HCT116 (cell line): ENCODE data around the gene METTL15. TPM values are rescaled to one million over a fixed set of nuclear protein-coding genes. Genes with fewer than 3 reads are reported as not detected.

ENCODE experiments used
- ATAC-seq: fragments of 200-7000 bp; cut with Tn5 transposase; 2 replicates; pipeline ENCODE4 v1.9.1; 2020; ENCODE audit warnings: mild to moderate bottlenecking, moderate library complexity
- BruUV-seq: library from RNA; stranded (reverse); fragments of 400-500 nt; replicated peaks from 2 replicates; lab custom pipeline; 2021; lab: Mats Ljungman, UMichigan
- CTCF ChIA-PET: fragments of 300-600 bp; sonication (Branson Sonifier 250); formaldehyde crosslinking; loops from one replicate; lab custom pipeline; 2021; ENCODE audit warnings: antibody characterized with exemption; lab: Charles Lee
- POLR2A ChIA-PET: fragments of 300-600, 350-600 bp; sonication (Branson Sonifier 250); formaldehyde crosslinking; loops from one replicate; lab custom pipeline; 2021; ENCODE audit warnings: antibody characterized with exemption; lab: Charles Lee
- RAD21 ChIA-PET, 2 experiments: fragments of 300-600 bp; sonication (Branson Sonifier 250); formaldehyde crosslinking; loops; one replicate each; lab custom pipeline; 2023; ENCODE audit warnings: low total read pairs in 2 of 2; ENCODE audit not compliant: uncharacterized antibody in 2 of 2, unreplicated experiment in 2 of 2, low non-redundant PET in 1 of 2; lab: Charles Lee
- DNase-seq: peaks from one replicate; pipeline ENCODE4 v3.0.0-alpha.2; 2010; ENCODE audit warnings: low read depth, low spot score
- H2AFZ ChIP-seq: fragments of 200-600 bp; shearing (Covaris generic), sonication (generic); 2 replicates; pipeline ENCODE4 v1.6.1; 2017; ENCODE audit warnings: low read depth, mixed run types, mixed read lengths, antibody characterized with exemption, low read length; ENCODE audit not compliant: poor library complexity, severe bottlenecking
- H3K27ac ChIP-seq: 2 replicates; pipeline ENCODE4 v1.5.1; 2012; ENCODE audit warnings: low read depth, low read length
- H3K27me3 ChIP-seq: fragments of 200-600 bp; sonication (generic); 2 replicates; pipeline ENCODE4 v1.6.1; 2016; ENCODE audit warnings: mixed run types, low read length, mixed read lengths; ENCODE audit not compliant: insufficient read depth
- H3K36me3 ChIP-seq, 2 experiments: fragments of 200-500 bp in 1 of 2; fragments of 200-600 bp in 1 of 2; sonication (Bioruptor generic) in 1 of 2; sonication (generic) in 1 of 2; 2 replicates each; pipeline versions ENCODE4 v1.5.1 to v1.6.1; 2014 to 2016; ENCODE audit warnings: low read length in 2 of 2, inconsistent platforms in 1 of 2, mixed read lengths in 1 of 2, mixed run types in 1 of 2; ENCODE audit not compliant: insufficient read depth in 2 of 2, control insufficient read depth in 1 of 2
- H3K4me1 ChIP-seq, 2 experiments: fragments of 200-600 bp in 1 of 2; sonication (generic) in 1 of 2; 2 replicates each; pipeline versions ENCODE4 v1.5.1 to v1.6.1; 2012 to 2017; ENCODE audit warnings: low read length in 2 of 2, inconsistent platforms in 1 of 2, mild to moderate bottlenecking in 1 of 2, mixed read lengths in 1 of 2, mixed run types in 1 of 2, moderate library complexity in 1 of 2; ENCODE audit not compliant: insufficient read depth in 2 of 2, control insufficient read depth in 1 of 2
- H3K4me2 ChIP-seq: fragments of 200-600 bp; sonication (generic); 2 replicates; pipeline ENCODE4 v1.6.1; 2017; ENCODE audit warnings: mixed run types, low read length, mixed read lengths
- H3K4me3 ChIP-seq, 2 experiments: fragments of 200-600 bp in 1 of 2; sonication (generic) in 1 of 2; replicated peaks in 1 of 2; 2 replicates each; pipeline ENCODE4 v1.5.1; 2011 to 2016; ENCODE audit warnings: low read length in 2 of 2, control low read depth in 1 of 2, low read depth in 1 of 2, mild to moderate bottlenecking in 1 of 2, mixed read lengths in 1 of 2, mixed run types in 1 of 2
- H3K79me2 ChIP-seq: fragments of 200-600 bp; sonication (generic); 2 replicates; pipeline ENCODE4 v1.6.1; 2017; ENCODE audit warnings: mild to moderate bottlenecking, mixed run types, low read length, moderate library complexity, mixed read lengths; ENCODE audit not compliant: insufficient read depth
- H3K9ac ChIP-seq: fragments of 200-600 bp; sonication (generic); 2 replicates; pipeline ENCODE4 v1.6.1; 2016; ENCODE audit warnings: low read length, mixed read lengths
- H3K9me2 ChIP-seq: fragments of 200-600 bp; sonication (generic), shearing (Covaris generic); 2 replicates; pipeline ENCODE4 v1.6.1; 2017; ENCODE audit warnings: mixed run types, mild to moderate bottlenecking, moderate library complexity; ENCODE audit not compliant: insufficient read depth
- H3K9me3 ChIP-seq, 2 experiments: fragments of 200-500 bp in 1 of 2; fragments of 200-600 bp in 1 of 2; sonication (Bioruptor generic) in 1 of 2; sonication (generic) in 1 of 2; 2 replicates each; pipeline ENCODE4 v1.6.1; 2014 to 2017; ENCODE audit warnings: low read length in 2 of 2, mixed read lengths in 2 of 2, inconsistent platforms in 1 of 2, low read depth in 1 of 2, mild to moderate bottlenecking in 1 of 2, mixed run types in 1 of 2, moderate library complexity in 1 of 2; ENCODE audit not compliant: control insufficient read depth in 1 of 2, insufficient read depth in 1 of 2
- H4K20me1 ChIP-seq: fragments of 200-600 bp; sonication (generic), shearing (Covaris generic); 2 replicates; pipeline ENCODE4 v1.6.1; 2017; ENCODE audit warnings: mixed run types, mild to moderate bottlenecking, moderate library complexity; ENCODE audit not compliant: insufficient read depth
- CEBPB ChIP-seq: IDR thresholded peaks from 2 replicates; pipeline ENCODE4 v1.6.1; 2012; ENCODE audit warnings: low read depth
- EGR1 ChIP-seq: IDR thresholded peaks from 2 replicates; pipeline ENCODE4 v1.6.1; 2012; ENCODE audit warnings: low read depth
- EZH2 ChIP-seq: fragments of 200-600 bp; sonication (generic); IDR thresholded peaks from 2 replicates; pipeline ENCODE4 v1.6.1; 2017; ENCODE audit warnings: antibody characterized with exemption, mixed run types
- JUND ChIP-seq: IDR thresholded peaks from 2 replicates; pipeline ENCODE4 v1.6.1; 2012
- POLR2A ChIP-seq: IDR thresholded peaks from 2 replicates; pipeline ENCODE4 v1.7.0; 2011; ENCODE audit warnings: borderline replicate concordance; ENCODE audit not compliant: insufficient read depth, insufficient read length; ENCODE audit errors: extremely low read depth
- SP1 ChIP-seq: IDR thresholded peaks from 2 replicates; pipeline ENCODE4 v1.6.1; 2012; ENCODE audit warnings: low read depth
- TCF7L2 ChIP-seq: IDR thresholded peaks from 2 replicates; pipeline ENCODE4 v1.7.0; 2011; ENCODE audit warnings: borderline replicate concordance, inconsistent platforms; ENCODE audit not compliant: insufficient read depth, insufficient read length; ENCODE audit errors: extremely low read depth
- YY1 ChIP-seq: IDR thresholded peaks from 2 replicates; pipeline ENCODE4 v1.6.1; 2011; ENCODE audit warnings: low read length, low read depth, moderate library complexity, mild to moderate bottlenecking; ENCODE audit not compliant: insufficient replicate concordance; ENCODE audit errors: extremely low read depth
- ZFX ChIP-seq: fragments of 450-650 bp; IDR thresholded peaks from 2 replicates; pipeline ENCODE4 v1.6.1; 2017
- ZNF274 ChIP-seq: fragments of 200-500 bp; sonication (Bioruptor generic); IDR thresholded peaks from 2 replicates; pipeline ENCODE4 v1.6.1; 2014; ENCODE audit warnings: mild to moderate bottlenecking, low read depth, low read length, inconsistent platforms
- intact Hi-C: fragments of 100-400 bp; cut with micrococcal nuclease; formaldehyde crosslinking; loops from 2 replicates; pipeline ENCODE4 v1.10.0; 2022
- total RNA-seq: library from RNA; stranded (reverse); gene quantifications from one replicate; pipeline ENCODE4 v1.2.1, GENCODE V29; 2021; ENCODE audit not compliant: unreplicated experiment
- TF ChIP-seq, protein P1 (sequence below), 3 experiments: fragments of 200-600 bp in 1 of 3; sonication (generic) in 1 of 3; IDR thresholded peaks in 2 of 3; conservative IDR thresholded peaks in 1 of 3; 2 replicates each; pipeline ENCODE4 v1.5.1; 2012 to 2017; ENCODE audit warnings: low read depth in 2 of 3, low read length in 2 of 3, antibody characterized with exemption in 1 of 3, borderline replicate concordance in 1 of 3, control low read depth in 1 of 3, mild to moderate bottlenecking in 1 of 3, mixed read lengths in 1 of 3, mixed run types in 1 of 3, moderate library complexity in 1 of 3; ENCODE audit not compliant: insufficient read depth in 1 of 3
- TF ChIP-seq, protein P2 (sequence below): IDR thresholded peaks from 2 replicates; pipeline ENCODE4 v1.6.1; 2012
- TF ChIP-seq, protein P3 (sequence below): IDR thresholded peaks from 2 replicates; pipeline ENCODE4 v1.6.1; 2012; ENCODE audit warnings: low read depth

The METTL15 gene
- total RNA-seq, 1 experiment from 2014 or later = 25.3 TPM

DNA sequence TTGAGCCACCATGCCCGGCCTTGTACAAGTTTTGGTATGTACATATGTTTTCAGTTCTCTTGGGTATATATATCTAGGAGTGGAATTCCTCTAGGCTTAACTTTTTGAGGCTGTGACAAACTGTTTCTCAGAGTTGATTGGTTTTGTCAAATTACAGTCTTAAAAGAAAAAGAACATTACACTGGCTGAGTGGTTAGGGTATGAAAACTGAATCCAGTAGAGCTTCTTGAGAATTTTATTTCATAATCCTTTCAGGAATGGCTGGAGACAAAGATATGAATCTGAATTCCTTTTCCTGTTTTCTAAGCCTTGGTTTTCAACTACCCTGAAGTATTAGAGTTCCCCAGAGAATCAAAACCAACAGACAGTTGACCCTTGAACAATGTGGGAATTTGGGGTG, 6.5 kb downstream of the METTL15 start:
- H3K27ac ChIP-seq = no peak overlapping the region
- no peak overlapping the region for H2AFZ ChIP-seq
- H3K9me2 ChIP-seq = no peaks in the 10 kb centered on the region
- H3K4me3 ChIP-seq = no peak overlapping the region
- no peaks in the 10 kb centered on the region for H3K9me3 ChIP-seq
- BruUV-seq = no TSS peak
- no peak overlapping the region for H3K9ac ChIP-seq
- no peak overlapping the region for H3K4me2 ChIP-seq
- DNase-seq (no peak), ATAC-seq (no peak)
- peaks cover 6 to 7% of the 10 kb centered on the region in 2 experiments; a peak in 2 of 4 replicates for H3K36me3 ChIP-seq
- intact Hi-C loops = loop anchor here (10.0 kb wide), 1 partner anchor 410 kb away; no protein-coding TSS in a partner anchor
- no peaks in the 10 kb centered on the region for H3K27me3 ChIP-seq
- POLR2A ChIA-PET = no interaction called here
- TF ChIP-seq POLR2A (no peak), CEBPB (no peak), ZNF274 (no peak)
- TF ChIP-seq, protein P1, sequence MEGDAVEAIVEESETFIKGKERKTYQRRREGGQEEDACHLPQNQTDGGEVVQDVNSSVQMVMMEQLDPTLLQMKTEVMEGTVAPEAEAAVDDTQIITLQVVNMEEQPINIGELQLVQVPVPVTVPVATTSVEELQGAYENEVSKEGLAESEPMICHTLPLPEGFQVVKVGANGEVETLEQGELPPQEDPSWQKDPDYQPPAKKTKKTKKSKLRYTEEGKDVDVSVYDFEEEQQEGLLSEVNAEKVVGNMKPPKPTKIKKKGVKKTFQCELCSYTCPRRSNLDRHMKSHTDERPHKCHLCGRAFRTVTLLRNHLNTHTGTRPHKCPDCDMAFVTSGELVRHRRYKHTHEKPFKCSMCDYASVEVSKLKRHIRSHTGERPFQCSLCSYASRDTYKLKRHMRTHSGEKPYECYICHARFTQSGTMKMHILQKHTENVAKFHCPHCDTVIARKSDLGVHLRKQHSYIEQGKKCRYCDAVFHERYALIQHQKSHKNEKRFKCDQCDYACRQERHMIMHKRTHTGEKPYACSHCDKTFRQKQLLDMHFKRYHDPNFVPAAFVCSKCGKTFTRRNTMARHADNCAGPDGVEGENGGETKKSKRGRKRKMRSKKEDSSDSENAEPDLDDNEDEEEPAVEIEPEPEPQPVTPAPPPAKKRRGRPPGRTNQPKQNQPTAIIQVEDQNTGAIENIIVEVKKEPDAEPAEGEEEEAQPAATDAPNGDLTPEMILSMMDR (IDR thresholded peaks at IDR 0.05 in 2 of 3, conservative IDR thresholded peaks at IDR 0.05 in 1 of 3; ENCODE audit: borderline replicate concordance in 1 of 3, insufficient read depth in 1 of 3, low read depth in 2 of 3, low read length in 2 of 3) = no peak
- H3K79me2 ChIP-seq = peaks cover 94% of the 10 kb centered on the region
- no peaks in the 10 kb centered on the region for H4K20me1 ChIP-seq
- CTCF ChIA-PET = no interaction called here
- H3K4me1 ChIP-seq = peaks cover 7 to 9% of the 10 kb centered on the region in 2 experiments; a peak in 3 of 4 replicates
- RAD21 ChIA-PET = no interaction called here

DNA sequence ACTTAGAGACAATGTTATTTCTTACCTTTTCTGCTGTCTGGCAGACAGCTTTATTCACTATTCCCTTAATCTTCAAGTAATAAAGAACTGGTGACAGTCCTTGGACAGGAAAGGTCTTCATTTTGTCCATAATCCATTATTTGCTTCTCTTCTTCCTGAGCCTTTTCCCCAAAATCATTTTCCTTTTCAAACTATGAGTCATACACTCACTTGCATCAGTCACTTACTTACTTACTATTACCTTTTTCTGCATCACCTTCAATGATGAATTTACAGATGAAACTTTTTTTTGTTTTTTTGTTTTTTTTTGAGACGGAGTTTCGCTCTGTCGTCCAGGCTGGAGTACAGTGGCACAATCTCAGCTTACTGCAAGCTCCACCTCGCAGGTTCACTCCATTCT, 9.5 kb downstream of the METTL15 start:
- no peak for DNase-seq
- no peak overlapping the region for H2AFZ ChIP-seq
- peaks cover 89% of the 10 kb centered on the region for H3K79me2 ChIP-seq
- peaks cover 2 to 3% of the 10 kb centered on the region in 2 experiments; a peak in 2 of 4 replicates for H3K4me1 ChIP-seq
- no peaks in the 10 kb centered on the region for H3K9me3 ChIP-seq
- no TSS peak for BruUV-seq
- ChIA-PET CTCF (no interaction called here), RAD21 (no interaction called here), POLR2A (no interaction called here)
- no peak overlapping the region for H3K27ac ChIP-seq
- no peaks in the 10 kb centered on the region for H3K27me3 ChIP-seq
- H3K4me2 ChIP-seq = no peak overlapping the region
- no peaks in the 10 kb centered on the region for H3K9me2 ChIP-seq
- no peak overlapping the region for H3K4me3 ChIP-seq
- peaks cover 6 to 7% of the 10 kb centered on the region in 2 experiments; a peak in 2 of 4 replicates for H3K36me3 ChIP-seq
- H3K9ac ChIP-seq = no peak overlapping the region
- intact Hi-C loops = loop anchor here (10.0 kb wide), 1 partner anchor 407 kb away; no protein-coding TSS in a partner anchor
- no peaks in the 10 kb centered on the region for H4K20me1 ChIP-seq
- no peak for ATAC-seq
- TF ChIP-seq JUND (no peak), YY1 (no peak), ZFX (no peak), EGR1 (no peak), EZH2 (no peak), ZNF274 (no peak), TCF7L2 (no peak), POLR2A (no peak), SP1 (no peak)
- TF ChIP-seq, protein P2, sequence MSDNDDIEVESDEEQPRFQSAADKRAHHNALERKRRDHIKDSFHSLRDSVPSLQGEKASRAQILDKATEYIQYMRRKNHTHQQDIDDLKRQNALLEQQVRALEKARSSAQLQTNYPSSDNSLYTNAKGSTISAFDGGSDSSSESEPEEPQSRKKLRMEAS = no peak
- TF ChIP-seq, protein P3, sequence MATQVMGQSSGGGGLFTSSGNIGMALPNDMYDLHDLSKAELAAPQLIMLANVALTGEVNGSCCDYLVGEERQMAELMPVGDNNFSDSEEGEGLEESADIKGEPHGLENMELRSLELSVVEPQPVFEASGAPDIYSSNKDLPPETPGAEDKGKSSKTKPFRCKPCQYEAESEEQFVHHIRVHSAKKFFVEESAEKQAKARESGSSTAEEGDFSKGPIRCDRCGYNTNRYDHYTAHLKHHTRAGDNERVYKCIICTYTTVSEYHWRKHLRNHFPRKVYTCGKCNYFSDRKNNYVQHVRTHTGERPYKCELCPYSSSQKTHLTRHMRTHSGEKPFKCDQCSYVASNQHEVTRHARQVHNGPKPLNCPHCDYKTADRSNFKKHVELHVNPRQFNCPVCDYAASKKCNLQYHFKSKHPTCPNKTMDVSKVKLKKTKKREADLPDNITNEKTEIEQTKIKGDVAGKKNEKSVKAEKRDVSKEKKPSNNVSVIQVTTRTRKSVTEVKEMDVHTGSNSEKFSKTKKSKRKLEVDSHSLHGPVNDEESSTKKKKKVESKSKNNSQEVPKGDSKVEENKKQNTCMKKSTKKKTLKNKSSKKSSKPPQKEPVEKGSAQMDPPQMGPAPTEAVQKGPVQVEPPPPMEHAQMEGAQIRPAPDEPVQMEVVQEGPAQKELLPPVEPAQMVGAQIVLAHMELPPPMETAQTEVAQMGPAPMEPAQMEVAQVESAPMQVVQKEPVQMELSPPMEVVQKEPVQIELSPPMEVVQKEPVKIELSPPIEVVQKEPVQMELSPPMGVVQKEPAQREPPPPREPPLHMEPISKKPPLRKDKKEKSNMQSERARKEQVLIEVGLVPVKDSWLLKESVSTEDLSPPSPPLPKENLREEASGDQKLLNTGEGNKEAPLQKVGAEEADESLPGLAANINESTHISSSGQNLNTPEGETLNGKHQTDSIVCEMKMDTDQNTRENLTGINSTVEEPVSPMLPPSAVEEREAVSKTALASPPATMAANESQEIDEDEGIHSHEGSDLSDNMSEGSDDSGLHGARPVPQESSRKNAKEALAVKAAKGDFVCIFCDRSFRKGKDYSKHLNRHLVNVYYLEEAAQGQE = no peak
